DOHH2 (cell line): ENCODE results near the gene BCAP31.

Experiments
- CTCF ChIP-seq: fragments of 200-600 bp; sonication (generic); IDR thresholded peaks from one replicate; pipeline ENCODE4 v1.5.1; 2014; ENCODE audit warnings: antibody characterized with exemption, mild to moderate bottlenecking, low read depth, low read length; ENCODE audit not compliant: poor library complexity, severe bottlenecking
- EZH2phosphoT487 ChIP-seq: fragments of 200-600 bp; sonication (generic); IDR thresholded peaks from 2 replicates; pipeline ENCODE4 v1.6.1; 2017; ENCODE audit warnings: borderline replicate concordance, mild to moderate bottlenecking, antibody characterized with exemption, low read length, moderate library complexity, mixed read lengths

- TF ChIP-seq CTCF (no peak), EZH2phosphoT487 (no peak)
Measured at GRCh38 chrX:153701706-153702105, 22.5 kb downstream of the BCAP31 start.
